K562 (cell line): ENCODE measurements around the gene SGPP1. TPM values are rescaled to one million over a fixed set of nuclear protein-coding genes. Genes with fewer than 3 reads are reported as not detected.

ENCODE experiments used
- BRD9 ChIP-seq: fragments of 450-650 bp; IDR thresholded peaks from 2 replicates; pipeline ENCODE4 v1.6.1; 2018; ENCODE audit warnings: low read depth; ENCODE audit not compliant: partially characterized antibody
- BRF2 ChIP-seq: IDR thresholded peaks from 3 replicates; pipeline ENCODE4 v1.6.1; 2011; ENCODE audit warnings: borderline replicate concordance, mild to moderate bottlenecking; ENCODE audit not compliant: insufficient read length, insufficient read depth
- CEBPG ChIP-seq, 3 experiments: fragments of 200-800 bp in 1 of 3; sonication (Bioruptor generic) in 1 of 3; sonication (generic) in 1 of 3; formaldehyde crosslinking in 1 of 3; IDR thresholded peaks in 2 of 3; conservative IDR thresholded peaks in 1 of 3; 2 replicates each; pipeline versions ENCODE4 v1.6.1 to v1.8.0; 2016 to 2022; ENCODE audit warnings: missing compliant biosample characterization in 2 of 3, missing genetic modification characterization in 2 of 3, mild to moderate bottlenecking in 1 of 3, missing genetic modification reagents in 1 of 3
- DIDO1 ChIP-seq: fragments of 450-650 bp; IDR thresholded peaks from 2 replicates; pipeline ENCODE4 v1.6.1; 2016; ENCODE audit warnings: low read depth, missing biosample characterization, missing genetic modification characterization
- MAFG ChIP-seq: fragments of 450-650 bp; conservative IDR thresholded peaks from 2 replicates; pipeline ENCODE4 v1.6.1; 2016; ENCODE audit warnings: missing genetic modification characterization, missing compliant biosample characterization
- ZFPM2 ChIP-seq: fragments of 250-450 bp; sonication (Bioruptor Pico); IDR thresholded peaks from 2 replicates; pipeline ENCODE4 v1.5.1; 2022; ENCODE audit warnings: mild to moderate bottlenecking
- ZNF407 ChIP-seq: fragments of 450-650 bp; IDR thresholded peaks from 2 replicates; pipeline ENCODE4 v1.6.1; 2016; ENCODE audit warnings: low read depth
- ZNF75A ChIP-seq: fragments of 450-650 bp; formaldehyde crosslinking; IDR thresholded peaks from 2 replicates; pipeline ENCODE4 v1.4.0; 2020; ENCODE audit warnings: mild to moderate bottlenecking
- polyA plus RNA-seq, 8 experiments: library from polyadenylated mRNA; depleted of rRNA in 4 of 8; stranded (reverse) in 5 of 8; unstranded in 3 of 8; fragments of >200 nt; fragmentation: Nextera tagmentation in 2 of 8; fragmentation: Illumina TruSeq in 1 of 8; extraction: Ambion mirVana in 2 of 8; extraction: Trizol in 1 of 8; gene quantifications; 2 replicates each; pipeline versions ENCODE4 v1.2.1 to v1.2.3, GENCODE V29; 2011 to 2014; ENCODE audit warnings: inconsistent platforms in 1 of 8, missing spikeins in 1 of 8
- total RNA-seq, 7 experiments: library from RNA; depleted of rRNA in 6 of 7; stranded (reverse); fragments of >200 nt in 6 of 7; fragmentation: Illumina TruSeq in 2 of 7; extraction: Trizol in 2 of 7; gene quantifications; 2 replicates each; pipeline versions ENCODE4 v1.2.1 to v1.2.3, GENCODE V29; 2011 to 2021; ENCODE audit warnings: low replicate concordance in 1 of 7

The SGPP1 gene
- total and polyA plus RNA-seq, 9 of the 15 experiments (the other 6 are each of a cell fraction or from before 2014, with no cell fraction given): 2.2 to 7.3 (median 5.6) TPM

- TF ChIP-seq ZNF407 (no peak), CEBPG (CRISPR knock-in tag; IDR thresholded peaks at IDR 0.05) (no peak), CEBPG (tag; conservative IDR thresholded peaks at IDR 0.05 in 1 of 2, IDR thresholded peaks at IDR 0.05 in 1 of 2) (no peak), ZNF75A (CRISPR knock-in tag) (no peak), BRF2 (no peak), BRD9 (no peak), MAFG (tag) (no peak), ZFPM2 (no peak), DIDO1 (tag) (no peak)
Measured at GRCh38 chr14:63654936-63655335, 72.9 kb downstream of the SGPP1 start (continued).
